ENCODE measurements around the gene MAST4. TPM values are rescaled to one million over a fixed set of nuclear protein-coding genes. Genes with fewer than 3 reads are reported as not detected.
"Not testable (repeated sequence)": the region's sequence is repeated elsewhere in the genome, so short reads cannot be mapped to it uniquely, and the experiment has no call there.

The MAST4 gene
- total and polyA plus RNA-seq, 2 of the 4 experiments (the other 2 are of a cell fraction) = 4.8 to 6.8 TPM

- H2BK5ac ChIP-seq (ENCODE audit: low read depth, low read length, poor library complexity, severe bottlenecking); H4K8ac ChIP-seq (ENCODE audit: low read depth in 2 of 2, low read length in 2 of 2); in situ Hi-C loops (cut with MboI; ENCODE audit: low sequenced_read_pairs); H2AK5ac ChIP-seq (ENCODE audit: low read depth, low read length); H3K4me1 ChIP-seq (ENCODE audit: control insufficient read depth, insufficient read depth, low read length); H2AK9ac ChIP-seq (replicated peaks; ENCODE audit: low read depth, low read length, poor library complexity); H3K79me1 ChIP-seq (ENCODE audit: low read depth in 1 of 2, low read length in 2 of 2); H3K27me3 ChIP-seq (ENCODE audit: control insufficient read depth, insufficient read depth, low read length); intact Hi-C loops (cut with micrococcal nuclease); ATAC-seq (ENCODE audit: low read depth); H3K27ac ChIP-seq (ENCODE audit: insufficient read depth, low read length); H4K20me1 ChIP-seq (ENCODE audit: insufficient read depth, low read length); BruUV-seq (replicated peaks); H3K14ac ChIP-seq (replicated peaks; ENCODE audit: low read depth, low read length); H2AFZ ChIP-seq (replicated peaks; ENCODE audit: low read length, poor library complexity); H3K4me2 ChIP-seq (ENCODE audit: low read depth, low read length); H3K23ac ChIP-seq (ENCODE audit: low read depth, low read length); H3K56ac ChIP-seq (ENCODE audit: extremely low read depth, insufficient read depth, low read length); H3K4ac ChIP-seq (ENCODE audit: low read depth, low read length); H2BK120ac ChIP-seq (ENCODE audit: low read depth, low read length); H3K9me1 ChIP-seq (ENCODE audit: insufficient read depth, low read length); H3K9me3 ChIP-seq (ENCODE audit: control insufficient read depth, insufficient read depth, low read length); CTCF ChIA-PET; H2BK20ac ChIP-seq (ENCODE audit: low read depth, low read length); POLR2A ChIA-PET (ENCODE audit: unreplicated experiment); H4K91ac ChIP-seq (ENCODE audit: insufficient read depth, low read depth, low read length); H2BK15ac ChIP-seq (ENCODE audit: low read depth, low read length); H3K36me3 ChIP-seq (ENCODE audit: control insufficient read depth, insufficient read depth, low read length); dilution Hi-C loops (cut with HindIII; ENCODE audit: low sequenced_read_pairs, unreplicated experiment); H3K18ac ChIP-seq (ENCODE audit: low read depth, low read length); H4K5ac ChIP-seq (ENCODE audit: low read depth, low read length); DNase-seq; H3K4me3 ChIP-seq (ENCODE audit: insufficient read depth, low read depth, low read length); H3K9ac ChIP-seq (ENCODE audit: low read depth, low read length): not testable (repeated sequence)
- WGBS, 2 experiments (ENCODE audit: extremely low coverage in 2 of 2, insufficient read length in 1 of 2) = 80% methylated on average over 1 of the region's 5 CpGs; no CpG with 5 or more reads in 1 of the 2 experiments
Observed at GRCh38 chr5:67127347-67127895, 531.2 kb downstream of the MAST4 start.

All from IMR-90 (cell line).